MM.1S (cell line): Measurements from ENCODE around the gene RACGAP1.

ENCODE experiments used
- EZH2phosphoT487 ChIP-seq: fragments of 300-600 bp; sonication (generic); IDR thresholded peaks from 2 replicates; pipeline ENCODE4 v1.6.1; 2018; ENCODE audit warnings: antibody characterized with exemption, low read length
- TF ChIP-seq, protein P1 (sequence below): fragments of 300-600 bp; sonication (generic); IDR thresholded peaks from 2 replicates; pipeline ENCODE4 v1.5.1; 2016; ENCODE audit warnings: antibody characterized with exemption, low read length, mixed read lengths

- TF ChIP-seq, protein P1, sequence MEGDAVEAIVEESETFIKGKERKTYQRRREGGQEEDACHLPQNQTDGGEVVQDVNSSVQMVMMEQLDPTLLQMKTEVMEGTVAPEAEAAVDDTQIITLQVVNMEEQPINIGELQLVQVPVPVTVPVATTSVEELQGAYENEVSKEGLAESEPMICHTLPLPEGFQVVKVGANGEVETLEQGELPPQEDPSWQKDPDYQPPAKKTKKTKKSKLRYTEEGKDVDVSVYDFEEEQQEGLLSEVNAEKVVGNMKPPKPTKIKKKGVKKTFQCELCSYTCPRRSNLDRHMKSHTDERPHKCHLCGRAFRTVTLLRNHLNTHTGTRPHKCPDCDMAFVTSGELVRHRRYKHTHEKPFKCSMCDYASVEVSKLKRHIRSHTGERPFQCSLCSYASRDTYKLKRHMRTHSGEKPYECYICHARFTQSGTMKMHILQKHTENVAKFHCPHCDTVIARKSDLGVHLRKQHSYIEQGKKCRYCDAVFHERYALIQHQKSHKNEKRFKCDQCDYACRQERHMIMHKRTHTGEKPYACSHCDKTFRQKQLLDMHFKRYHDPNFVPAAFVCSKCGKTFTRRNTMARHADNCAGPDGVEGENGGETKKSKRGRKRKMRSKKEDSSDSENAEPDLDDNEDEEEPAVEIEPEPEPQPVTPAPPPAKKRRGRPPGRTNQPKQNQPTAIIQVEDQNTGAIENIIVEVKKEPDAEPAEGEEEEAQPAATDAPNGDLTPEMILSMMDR, result peak; percentile 74
- TF ChIP-seq EZH2phosphoT487, result no peak
These were observed 58.1 kb downstream of the RACGAP1 start for GRCh38 chr12:49967042-49967776.
